Prostate gland (tissue), 2 donors: Measurements from ENCODE around the gene LTBP2.

ENCODE experiments used
- CTCF ChIP-seq, 4 experiments: fragments of 200-600 bp in 2 of 4; fragments of 450-650 bp in 2 of 4; sonication (generic) in 2 of 4; IDR thresholded peaks; 1 replicate in 3 of 4; 2 replicates in 1 of 4; pipeline ENCODE4 v1.5.1; 2016 to 2019; ENCODE audit warnings: antibody characterized with exemption in 4 of 4, mild to moderate bottlenecking in 2 of 4, moderate library complexity in 2 of 4
- POLR2A ChIP-seq: fragments of 450-650 bp; IDR thresholded peaks from one replicate; pipeline ENCODE4 v1.6.1; 2016; ENCODE audit warnings: antibody characterized with exemption, mild to moderate bottlenecking
- POLR2AphosphoS5 ChIP-seq: sonication (generic); formaldehyde crosslinking; IDR thresholded peaks from one replicate; pipeline ENCODE4 v1.6.1; 2017; ENCODE audit warnings: antibody characterized with exemption

GRCh38 chr14:74502236-74503019 is 109.6 kb downstream of the LTBP2 start:
- TF ChIP-seq CTCF (IDR thresholded peaks at IDR 0.05) (peak in 2 of 4 experiments; percentile 46 to 66), POLR2A (no peak), POLR2AphosphoS5 (no peak)
